ENCODE data around the gene TMEM255B. TPM values are rescaled to one million over a fixed set of nuclear protein-coding genes. Genes with fewer than 3 reads are reported as not detected.

The TMEM255B gene
- polyA plus RNA-seq, 2 donors: 3.1 to 6.8 TPM

GRCh38 chr13:113765564-113765910 is 6.5 kb downstream of the TMEM255B start:
- Histone ChIP-seq H3K36me3 (ENCODE audit: control insufficient read depth in 2 of 2, insufficient read depth in 2 of 2, low read length in 1 of 2) (peaks cover 0 to 2% of the 10 kb centered on the region in 2 donors), H3K27me3 (ENCODE audit: control insufficient read depth in 1 of 2, insufficient read depth in 2 of 2, low read length in 2 of 2) (no peaks in the 10 kb centered on the region), H3K27ac (ENCODE audit: low read depth in 2 of 2, low read length in 1 of 2) (no peak overlapping the region), H3K9me3 (ENCODE audit: control insufficient read depth in 2 of 2, insufficient read depth in 1 of 2, low read depth in 1 of 2, low read length in 1 of 2) (no peaks in the 10 kb centered on the region), H3K4me1 (ENCODE audit: control insufficient read depth in 2 of 2, insufficient read depth in 2 of 2, low read length in 1 of 2) (no peaks in the 10 kb centered on the region), H3K4me3 (ENCODE audit: low read depth in 1 of 2, low read length in 2 of 2) (no peak overlapping the region)
- 50 to 51% methylated on average over 4 of the region's 4 CpGs for WGBS, 2 donors

GRCh38 chr13:113766035-113766800 is 7.2 kb downstream of the TMEM255B start:
- Histone ChIP-seq H3K4me3 (ENCODE audit: low read depth in 1 of 2, low read length in 2 of 2) (no peak overlapping the region), H3K9me3 (ENCODE audit: control insufficient read depth in 2 of 2, insufficient read depth in 1 of 2, low read depth in 1 of 2, low read length in 1 of 2) (no peaks in the 10 kb centered on the region), H3K27me3 (ENCODE audit: control insufficient read depth in 1 of 2, insufficient read depth in 2 of 2, low read length in 2 of 2) (no peaks in the 10 kb centered on the region), H3K27ac (ENCODE audit: low read depth in 2 of 2, low read length in 1 of 2) (no peak overlapping the region), H3K36me3 (ENCODE audit: control insufficient read depth in 2 of 2, insufficient read depth in 2 of 2, low read length in 1 of 2) (peaks cover 0 to 2% of the 10 kb centered on the region in 2 donors), H3K4me1 (ENCODE audit: control insufficient read depth in 2 of 2, insufficient read depth in 2 of 2, low read length in 1 of 2) (no peaks in the 10 kb centered on the region)
- WGBS, 2 donors: 84 to 87% methylated on average over 30 of the region's 30 CpGs

GRCh38 chr13:113767366-113767765 is 8.3 kb downstream of the TMEM255B start:
- H3K9me3 ChIP-seq (ENCODE audit: control insufficient read depth in 2 of 2, insufficient read depth in 1 of 2, low read depth in 1 of 2, low read length in 1 of 2): no peaks in the 10 kb centered on the region
- H3K27me3 ChIP-seq (ENCODE audit: control insufficient read depth in 1 of 2, insufficient read depth in 2 of 2, low read length in 2 of 2): no peaks in the 10 kb centered on the region
- H3K27ac ChIP-seq (ENCODE audit: low read depth in 2 of 2, low read length in 1 of 2): no peak overlapping the region
- peaks cover 0 to 2% of the 10 kb centered on the region in 2 donors for H3K36me3 ChIP-seq (ENCODE audit: control insufficient read depth in 2 of 2, insufficient read depth in 2 of 2, low read length in 1 of 2)
- no peaks in the 10 kb centered on the region for H3K4me1 ChIP-seq (ENCODE audit: control insufficient read depth in 2 of 2, insufficient read depth in 2 of 2, low read length in 1 of 2)
- WGBS, 2 donors: 78 to 84% methylated on average over 2 of the region's 2 CpGs
- H3K4me3 ChIP-seq (ENCODE audit: low read depth in 1 of 2, low read length in 2 of 2): no peak overlapping the region

GRCh38 chr13:113768018-113768905 is 9.2 kb downstream of the TMEM255B start:
- WGBS, 2 donors: 90% methylated on average over 28 of the region's 28 CpGs
- H3K4me3 ChIP-seq (ENCODE audit: low read depth in 1 of 2, low read length in 2 of 2): no peak overlapping the region
- no peak overlapping the region for H3K27ac ChIP-seq (ENCODE audit: low read depth in 2 of 2, low read length in 1 of 2)
- H3K9me3 ChIP-seq (ENCODE audit: control insufficient read depth in 2 of 2, insufficient read depth in 1 of 2, low read depth in 1 of 2, low read length in 1 of 2): no peaks in the 10 kb centered on the region
- H3K4me1 ChIP-seq (ENCODE audit: control insufficient read depth in 2 of 2, insufficient read depth in 2 of 2, low read length in 1 of 2): no peaks in the 10 kb centered on the region
- no peaks in the 10 kb centered on the region for H3K27me3 ChIP-seq (ENCODE audit: control insufficient read depth in 1 of 2, insufficient read depth in 2 of 2, low read length in 2 of 2)
- H3K36me3 ChIP-seq (ENCODE audit: control insufficient read depth in 2 of 2, insufficient read depth in 2 of 2, low read length in 1 of 2): peaks cover 0 to 2% of the 10 kb centered on the region in 2 donors

GRCh38 chr13:113769106-113769505 is 10.1 kb downstream of the TMEM255B start:
- no peaks in the 10 kb centered on the region for H3K9me3 ChIP-seq (ENCODE audit: control insufficient read depth in 2 of 2, insufficient read depth in 1 of 2, low read depth in 1 of 2, low read length in 1 of 2)
- 89 to 91% methylated on average over 5 of the region's 5 CpGs for WGBS, 2 donors
- H3K27ac ChIP-seq (ENCODE audit: low read depth in 2 of 2, low read length in 1 of 2): no peak overlapping the region
- no peaks in the 10 kb centered on the region for H3K4me1 ChIP-seq (ENCODE audit: control insufficient read depth in 2 of 2, insufficient read depth in 2 of 2, low read length in 1 of 2)
- no peak overlapping the region for H3K4me3 ChIP-seq (ENCODE audit: low read depth in 1 of 2, low read length in 2 of 2)
- H3K27me3 ChIP-seq (ENCODE audit: control insufficient read depth in 1 of 2, insufficient read depth in 2 of 2, low read length in 2 of 2): no peaks in the 10 kb centered on the region
- peaks cover 0 to 2% of the 10 kb centered on the region in 2 donors for H3K36me3 ChIP-seq (ENCODE audit: control insufficient read depth in 2 of 2, insufficient read depth in 2 of 2, low read length in 1 of 2)

GRCh38 chr13:113769881-113770280 is 10.9 kb downstream of the TMEM255B start:
- peaks cover 0 to 2% of the 10 kb centered on the region in 2 donors for H3K36me3 ChIP-seq (ENCODE audit: control insufficient read depth in 2 of 2, insufficient read depth in 2 of 2, low read length in 1 of 2)
- WGBS, 2 donors: 82 to 84% methylated on average over 13 of the region's 13 CpGs
- H3K4me1 ChIP-seq (ENCODE audit: control insufficient read depth in 2 of 2, insufficient read depth in 2 of 2, low read length in 1 of 2): peaks cover 0 to 6% of the 10 kb centered on the region in 2 donors
- H3K4me3 ChIP-seq (ENCODE audit: low read depth in 1 of 2, low read length in 2 of 2): no peak overlapping the region
- H3K9me3 ChIP-seq (ENCODE audit: control insufficient read depth in 2 of 2, insufficient read depth in 1 of 2, low read depth in 1 of 2, low read length in 1 of 2): peaks cover 0 to 2% of the 10 kb centered on the region in 2 donors
- H3K27me3 ChIP-seq (ENCODE audit: control insufficient read depth in 1 of 2, insufficient read depth in 2 of 2, low read length in 2 of 2): no peaks in the 10 kb centered on the region
- no peak overlapping the region for H3K27ac ChIP-seq (ENCODE audit: low read depth in 2 of 2, low read length in 1 of 2)

- Histone ChIP-seq H3K36me3 (ENCODE audit: control insufficient read depth in 2 of 2, insufficient read depth in 2 of 2, low read length in 1 of 2) (peaks cover 0 to 2% of the 10 kb centered on the region in 2 donors), H3K9me3 (ENCODE audit: control insufficient read depth in 2 of 2, insufficient read depth in 1 of 2, low read depth in 1 of 2, low read length in 1 of 2) (peaks cover 0 to 3% of the 10 kb centered on the region in 2 donors), H3K4me1 (ENCODE audit: control insufficient read depth in 2 of 2, insufficient read depth in 2 of 2, low read length in 1 of 2) (peaks cover 0 to 7% of the 10 kb centered on the region in 2 donors), H3K27me3 (ENCODE audit: control insufficient read depth in 1 of 2, insufficient read depth in 2 of 2, low read length in 2 of 2) (no peaks in the 10 kb centered on the region), H3K4me3 (ENCODE audit: low read depth in 1 of 2, low read length in 2 of 2) (no peak overlapping the region), H3K27ac (ENCODE audit: low read depth in 2 of 2, low read length in 1 of 2) (no peak overlapping the region)
- WGBS, 2 donors: 85 to 88% methylated on average over 8 of the region's 8 CpGs
These were observed 11.4 kb downstream of the TMEM255B start for GRCh38 chr13:113770441-113770840.

GRCh38 chr13:113770937-113771336 is 11.9 kb downstream of the TMEM255B start:
- H3K27ac ChIP-seq (ENCODE audit: low read depth in 2 of 2, low read length in 1 of 2): no peak overlapping the region
- WGBS, 2 donors: 92 to 94% methylated on average over 5 of the region's 5 CpGs

GRCh38 chr13:113771709-113772331 is 12.8 kb downstream of the TMEM255B start:
- Histone ChIP-seq H3K4me1 (ENCODE audit: control insufficient read depth in 2 of 2, insufficient read depth in 2 of 2, low read length in 1 of 2) (peaks cover 0 to 7% of the 10 kb centered on the region in 2 donors), H3K27me3 (ENCODE audit: control insufficient read depth in 1 of 2, insufficient read depth in 2 of 2, low read length in 2 of 2) (no peaks in the 10 kb centered on the region), H3K9me3 (ENCODE audit: control insufficient read depth in 2 of 2, insufficient read depth in 1 of 2, low read depth in 1 of 2, low read length in 1 of 2) (peaks cover 0 to 3% of the 10 kb centered on the region in 2 donors), H3K36me3 (ENCODE audit: control insufficient read depth in 2 of 2, insufficient read depth in 2 of 2, low read length in 1 of 2) (peaks cover 0 to 2% of the 10 kb centered on the region in 2 donors), H3K4me3 (ENCODE audit: low read depth in 1 of 2, low read length in 2 of 2) (no peak overlapping the region), H3K27ac (ENCODE audit: low read depth in 2 of 2, low read length in 1 of 2) (no peak overlapping the region)
- WGBS, 2 donors: 59 to 62% methylated on average over 4 of the region's 4 CpGs

More at GRCh38 chr13:113770937-113771336, 11.9 kb downstream of the TMEM255B start:
- Histone ChIP-seq H3K36me3 (ENCODE audit: control insufficient read depth in 2 of 2, insufficient read depth in 2 of 2, low read length in 1 of 2) (peaks cover 0 to 2% of the 10 kb centered on the region in 2 donors), H3K4me3 (ENCODE audit: low read depth in 1 of 2, low read length in 2 of 2) (no peak overlapping the region), H3K27me3 (ENCODE audit: control insufficient read depth in 1 of 2, insufficient read depth in 2 of 2, low read length in 2 of 2) (no peaks in the 10 kb centered on the region), H3K4me1 (ENCODE audit: control insufficient read depth in 2 of 2, insufficient read depth in 2 of 2, low read length in 1 of 2) (peaks cover 0 to 7% of the 10 kb centered on the region in 2 donors), H3K9me3 (ENCODE audit: control insufficient read depth in 2 of 2, insufficient read depth in 1 of 2, low read depth in 1 of 2, low read length in 1 of 2) (peaks cover 0 to 3% of the 10 kb centered on the region in 2 donors)

Data from esophagus (tissue), 2 donors.